Stimulated activated CD4-positive, alpha-beta T cell treated with anti-CD3 and anti-CD28 coated beads, Interleukin-2, amount 100 ng/mL, for 4 hours (primary cell): Measurements from ENCODE around the gene C1QBP.
A peak's percentile ranks its signal among the peaks of the same experiment; 100 is the strongest.
"Not testable (repeated sequence)": the region's sequence is repeated elsewhere in the genome, so short reads cannot be mapped to it uniquely, and the experiment has no call there.

Source experiments
- DNase-seq: peaks from one replicate; pipeline ENCODE4 v3.0.0-alpha.2; 2020; ENCODE audit warnings: low read depth

C1QBP gene

GRCh38 chr17:5431949-5432556 lies 6.9 kb downstream of the C1QBP start:
- no peak for DNase-seq

GRCh38 chr17:5431234-5431633 lies 7.7 kb downstream of the C1QBP start:
- not testable (repeated sequence) for DNase-seq

- DNase-seq = no peak
Measured at GRCh38 chr17:5430413-5430999, 8.4 kb downstream of the C1QBP start.

- DNase-seq = no peak
Measured at GRCh38 chr17:5429191-5429887, 9.6 kb downstream of the C1QBP start.

- no peak for DNase-seq
Measured at GRCh38 chr17:5425826-5426225, 13.1 kb downstream of the C1QBP start.

GRCh38 chr17:5424909-5425308 lies 14.0 kb downstream of the C1QBP start:
- no peak for DNase-seq

- DNase-seq = no peak
Measured at GRCh38 chr17:5422505-5422904, 16.4 kb downstream of the C1QBP start.

- DNase-seq = peak; percentile 79
Measured at GRCh38 chr17:5419959-5420653, 18.8 kb downstream of the C1QBP start, which contains the start of gene RPAIN. TSS of gene RPAIN (plus strand) at chr17:5420182. CDS start at chr17:5420211, 29 bp downstream.

- peak; percentile 96 for DNase-seq
Measured at GRCh38 chr17:5419356-5419958, 19.5 kb downstream of the C1QBP start, which contains the start of gene NUP88. TSS of gene NUP88 (minus strand) at chr17:5419662. CDS start at chr17:5419650, 12 bp downstream.

GRCh38 chr17:5418858-5419355 lies 20.0 kb downstream of the C1QBP start:
- peak; percentile 61 for DNase-seq

- DNase-seq = no peak
Measured at GRCh38 chr17:5416901-5417300, 22.1 kb downstream of the C1QBP start.

GRCh38 chr17:5413682-5414081 lies 25.3 kb downstream of the C1QBP start:
- DNase-seq = no peak

GRCh38 chr17:5410594-5411272 lies 28.2 kb downstream of the C1QBP start:
- no peak for DNase-seq

- no peak for DNase-seq
Measured at GRCh38 chr17:5408186-5408585, 30.8 kb downstream of the C1QBP start.

GRCh38 chr17:5405400-5405799 lies 33.6 kb downstream of the C1QBP start:
- DNase-seq = no peak

GRCh38 chr17:5399767-5400166 lies 39.2 kb downstream of the C1QBP start:
- no peak for DNase-seq

- no peak for DNase-seq
Measured at GRCh38 chr17:5396612-5397011, 42.3 kb downstream of the C1QBP start.

GRCh38 chr17:5391678-5392077 lies 47.3 kb downstream of the C1QBP start:
- DNase-seq = no peak
